Stimulated activated naive CD8-positive, alpha-beta T cell treated with anti-CD3 and anti-CD28 coated beads, Interleukin-15, amount 100 ng/mL, for 72 hours (primary cell): ENCODE results near the gene GARNL3.

Experiments used
- ATAC-seq: fragments of 150-1000 bp; cut with Tn5 transposase; 2 replicates; pipeline ENCODE4 v1.10.0; 2021; ENCODE audit warnings: mild to moderate bottlenecking, moderate library complexity
- DNase-seq, 2 donors: peaks; one replicate each; pipeline ENCODE4 v3.0.0; 2021 to 2022
- H3K27ac Mint-ChIP-seq, 2 donors: one replicate each; pipeline ENCODE4 v1.8.0; 2022; ENCODE audit warnings: mild to moderate bottlenecking in 2 of 2, mixed read lengths in 2 of 2, moderate library complexity in 2 of 2
- H3K27me3 Mint-ChIP-seq: one replicate; pipeline ENCODE4 v1.8.0; 2022; ENCODE audit warnings: mixed read lengths
- H3K4me1 Mint-ChIP-seq: one replicate; pipeline ENCODE4 v1.8.0; 2022; ENCODE audit warnings: mild to moderate bottlenecking, mixed read lengths
- H3K4me3 Mint-ChIP-seq, 2 donors: one replicate each; pipeline ENCODE4 v1.8.0; 2022; ENCODE audit warnings: mild to moderate bottlenecking in 2 of 2, mixed read lengths in 2 of 2, moderate library complexity in 1 of 2
- H3K9me3 Mint-ChIP-seq, 2 donors: one replicate each; pipeline ENCODE4 v1.8.0; 2022; ENCODE audit warnings: mixed read lengths in 2 of 2

GARNL3 gene

GRCh38 chr9:127388037-127388855 lies 123.7 kb downstream of the GARNL3 start:
- Mint-ChIP-seq H3K27ac (peak overlapping the region; percentile 23 to 86), H3K4me1 (peaks cover 56% of the 10 kb centered on the region), H3K9me3 (no peaks in the 10 kb centered on the region), H3K4me3 (peak overlapping the region; percentile 55 to 74), H3K27me3 (peaks cover 69% of the 10 kb centered on the region)
- ATAC-seq (peak; percentile 99), DNase-seq (peak; percentile 84 to 92)

GRCh38 chr9:127388856-127389238 lies 124.3 kb downstream of the GARNL3 start:
- H3K27me3 Mint-ChIP-seq, result peaks cover 69% of the 10 kb centered on the region
- peak overlapping the region; percentile 55 to 74 for H3K4me3 Mint-ChIP-seq
- peak overlapping the region in 1 of 2 donors; percentile 86 for H3K27ac Mint-ChIP-seq
- DNase-seq (no peak), ATAC-seq (no peak)
- no peaks in the 10 kb centered on the region for H3K9me3 Mint-ChIP-seq
- peaks cover 58% of the 10 kb centered on the region for H3K4me1 Mint-ChIP-seq

GRCh38 chr9:127389381-127390247 lies 125.0 kb downstream of the GARNL3 start:
- no peaks in the 10 kb centered on the region for H3K9me3 Mint-ChIP-seq
- no peak for ATAC-seq
- H3K27ac Mint-ChIP-seq, result no peak overlapping the region
- peaks cover 69% of the 10 kb centered on the region for H3K27me3 Mint-ChIP-seq
- no peak for DNase-seq
- H3K4me3 Mint-ChIP-seq, result peak overlapping the region in 1 of 2 donors; percentile 55
- H3K4me1 Mint-ChIP-seq, result peaks cover 59% of the 10 kb centered on the region

- peaks cover 59% of the 10 kb centered on the region for H3K4me1 Mint-ChIP-seq
- peak overlapping the region in 1 of 2 donors; percentile 42 for H3K4me3 Mint-ChIP-seq
- DNase-seq, result no peak
- no peak overlapping the region for H3K27ac Mint-ChIP-seq
- no peaks in the 10 kb centered on the region for H3K9me3 Mint-ChIP-seq
- ATAC-seq, result no peak
- H3K27me3 Mint-ChIP-seq, result peaks cover 69% of the 10 kb centered on the region
Measured at GRCh38 chr9:127390248-127390545, 125.6 kb downstream of the GARNL3 start.

GRCh38 chr9:127390563-127390962 lies 126.0 kb downstream of the GARNL3 start:
- no peak for ATAC-seq
- H3K27me3 Mint-ChIP-seq, result peaks cover 69% of the 10 kb centered on the region

GRCh38 chr9:127392166-127392565 lies 127.6 kb downstream of the GARNL3 start:
- Mint-ChIP-seq H3K27ac (no peak overlapping the region), H3K4me1 (peaks cover 57% of the 10 kb centered on the region), H3K27me3 (peaks cover 65% of the 10 kb centered on the region), H3K4me3 (no peak overlapping the region), H3K9me3 (no peaks in the 10 kb centered on the region)
- DNase-seq (no peak), ATAC-seq (no peak)

More at GRCh38 chr9:127390563-127390962, 126.0 kb downstream of the GARNL3 start:
- H3K27ac Mint-ChIP-seq, result no peak overlapping the region
- peaks cover 61% of the 10 kb centered on the region for H3K4me1 Mint-ChIP-seq
- DNase-seq, result peak in 1 of 2 donors; percentile 39
- no peaks in the 10 kb centered on the region for H3K9me3 Mint-ChIP-seq
- peak overlapping the region; percentile 42 to 44 for H3K4me3 Mint-ChIP-seq

- no peaks in the 10 kb centered on the region for H3K9me3 Mint-ChIP-seq
- no peak overlapping the region for H3K27ac Mint-ChIP-seq
- peaks cover 56% of the 10 kb centered on the region for H3K4me1 Mint-ChIP-seq
- no peak overlapping the region for H3K4me3 Mint-ChIP-seq
- peaks cover 68% of the 10 kb centered on the region for H3K27me3 Mint-ChIP-seq
- DNase-seq (no peak), ATAC-seq (no peak)
Measured at GRCh38 chr9:127392976-127393375, 128.4 kb downstream of the GARNL3 start.

- ATAC-seq (no peak), DNase-seq (no peak)
- H3K27me3 Mint-ChIP-seq, result peaks cover 74% of the 10 kb centered on the region
- H3K9me3 Mint-ChIP-seq, result no peaks in the 10 kb centered on the region
- H3K27ac Mint-ChIP-seq, result no peak overlapping the region
- peaks cover 56% of the 10 kb centered on the region for H3K4me1 Mint-ChIP-seq
- no peak overlapping the region for H3K4me3 Mint-ChIP-seq
Measured at GRCh38 chr9:127393645-127394044, 129.1 kb downstream of the GARNL3 start.

GRCh38 chr9:127395497-127396252 lies 131.1 kb downstream of the GARNL3 start:
- H3K4me1 Mint-ChIP-seq, result peaks cover 39% of the 10 kb centered on the region
- no peak for ATAC-seq
- peak overlapping the region; percentile 74 to 76 for H3K4me3 Mint-ChIP-seq
- no peaks in the 10 kb centered on the region for H3K9me3 Mint-ChIP-seq
- DNase-seq, result no peak
- H3K27ac Mint-ChIP-seq, result no peak overlapping the region
- H3K27me3 Mint-ChIP-seq, result peaks cover 89% of the 10 kb centered on the region

- no peak for DNase-seq
Measured at GRCh38 chr9:127396253-127396807, 131.8 kb downstream of the GARNL3 start.

GRCh38 chr9:127396808-127397645 lies 132.5 kb downstream of the GARNL3 start, which contains the start of gene SLC2A8:
Gene SLC2A8 (plus strand): TSS chr9:127397169. CDS start chr9:127397231, 62 bp downstream.
- H3K4me1 Mint-ChIP-seq, result peaks cover 36% of the 10 kb centered on the region
- peak within 1 kb of the TSS; percentile 31 to 93 for H3K27ac Mint-ChIP-seq
- ATAC-seq (peak; percentile 95), DNase-seq (peak; percentile 97 to 99)
- peaks cover 92% of the 10 kb centered on the region for H3K27me3 Mint-ChIP-seq
- H3K4me3 Mint-ChIP-seq, result peak within 1 kb of the TSS; percentile 76 to 86
- no peaks in the 10 kb centered on the region for H3K9me3 Mint-ChIP-seq

More at GRCh38 chr9:127396253-127396807, 131.8 kb downstream of the GARNL3 start:
- ATAC-seq, result no peak
- Mint-ChIP-seq H3K4me3 (peak overlapping the region; percentile 74 to 76), H3K4me1 (peaks cover 36% of the 10 kb centered on the region), H3K27me3 (peaks cover 92% of the 10 kb centered on the region), H3K27ac (no peak overlapping the region), H3K9me3 (no peaks in the 10 kb centered on the region)

- Mint-ChIP-seq H3K27me3 (peaks cover 92% of the 10 kb centered on the region), H3K27ac (peak overlapping the region; percentile 31 to 93), H3K4me3 (peak overlapping the region; percentile 76 to 86), H3K9me3 (no peaks in the 10 kb centered on the region), H3K4me1 (peaks cover 36% of the 10 kb centered on the region)
- ATAC-seq (no peak), DNase-seq (peak; percentile 41 to 52)
Measured at GRCh38 chr9:127397646-127398274, 133.2 kb downstream of the GARNL3 start.

- no peak for DNase-seq
- no peak for ATAC-seq
- peaks cover 36% of the 10 kb centered on the region for H3K4me1 Mint-ChIP-seq
- peak overlapping the region; percentile 76 to 86 for H3K4me3 Mint-ChIP-seq
- H3K27me3 Mint-ChIP-seq, result peaks cover 92% of the 10 kb centered on the region
- no peaks in the 10 kb centered on the region for H3K9me3 Mint-ChIP-seq
- H3K27ac Mint-ChIP-seq, result peak overlapping the region in 1 of 2 donors; percentile 61
Measured at GRCh38 chr9:127398275-127398647, 133.7 kb downstream of the GARNL3 start.
